GM23338 (cell line): ENCODE data around the gene MCTP1. TPM values are rescaled to one million over a fixed set of nuclear protein-coding genes. Genes with fewer than 3 reads are reported as not detected.

Experiments
- ATAC-seq: fragments of 200-7000 bp; cut with Tn5 transposase; 3 replicates; pipeline ENCODE4 v1.9.1; 2020
- DNase-seq: peaks from one replicate; pipeline ENCODE4 v3.0.0-alpha.2; 2015; ENCODE audit warnings: low spot score
- H2AFZ ChIP-seq: fragments of 200-600 bp; sonication (generic); 2 replicates; pipeline ENCODE4 v1.8.0; 2016; ENCODE audit warnings: antibody characterized with exemption, mild to moderate bottlenecking, moderate library complexity
- H3F3A ChIP-seq: fragments of 200-600 bp; sonication (generic); replicated peaks from 2 replicates; pipeline ENCODE4 v1.8.0; 2017; ENCODE audit warnings: antibody characterized with exemption, mixed run types, low read depth
- H3K27ac ChIP-seq: fragments of 200-600 bp; sonication (generic); 2 replicates; pipeline ENCODE4 v1.6.1; 2016; ENCODE audit warnings: low read depth
- H3K27me3 ChIP-seq: fragments of 200-600 bp; sonication (generic); 2 replicates; pipeline ENCODE4 v1.8.0; 2016; ENCODE audit warnings: mild to moderate bottlenecking, mixed run types, moderate library complexity; ENCODE audit not compliant: insufficient read depth
- H3K36me3 ChIP-seq: fragments of 200-600 bp; sonication (generic); 2 replicates; pipeline ENCODE4 v1.8.0; 2016; ENCODE audit warnings: mild to moderate bottlenecking; ENCODE audit not compliant: insufficient read depth
- H3K4me1 ChIP-seq: fragments of 200-600 bp; sonication (generic); 2 replicates; pipeline ENCODE4 v1.8.0; 2016; ENCODE audit warnings: mild to moderate bottlenecking, moderate library complexity; ENCODE audit not compliant: insufficient read depth
- H3K4me2 ChIP-seq: fragments of 200-600 bp; sonication (generic); 2 replicates; pipeline ENCODE4 v1.7.1; 2017; ENCODE audit warnings: mixed run types
- H3K4me3 ChIP-seq: fragments of 200-600 bp; sonication (generic); 2 replicates; pipeline ENCODE4 v1.6.1; 2016; ENCODE audit warnings: mixed run types
- H3K79me2 ChIP-seq: fragments of 200-600 bp; sonication (generic); replicated peaks from 2 replicates; pipeline ENCODE4 v1.8.0; 2017; ENCODE audit warnings: mild to moderate bottlenecking; ENCODE audit not compliant: insufficient read depth
- H3K9me2 ChIP-seq: fragments of 200-600 bp; sonication (generic); 2 replicates; pipeline ENCODE4 v1.8.0; 2017; ENCODE audit not compliant: insufficient read depth
- H4K20me1 ChIP-seq: fragments of 200-600 bp; sonication (generic); replicated peaks from 2 replicates; pipeline ENCODE4 v1.8.0; 2017; ENCODE audit warnings: mild to moderate bottlenecking; ENCODE audit not compliant: insufficient read depth
- H3K27ac Mint-ChIP-seq: 2 replicates; pipeline ENCODE4 v1.8.0; 2020; ENCODE audit warnings: inconsistent platforms, mild to moderate bottlenecking, moderate library complexity, mixed read lengths
- H3K27me3 Mint-ChIP-seq: 3 replicates; pipeline ENCODE4 v1.8.0; 2022; ENCODE audit warnings: low read depth, mild to moderate bottlenecking, moderate library complexity, mixed read lengths, inconsistent platforms; ENCODE audit not compliant: insufficient read depth, poor library complexity
- H3K36me3 Mint-ChIP-seq: 3 replicates; pipeline ENCODE4 v1.8.0; 2021; ENCODE audit warnings: low read depth, mild to moderate bottlenecking, inconsistent platforms, moderate library complexity, mixed read lengths
- H3K4me1 Mint-ChIP-seq: 3 replicates; pipeline ENCODE4 v1.8.0; 2020; ENCODE audit warnings: mild to moderate bottlenecking, inconsistent platforms, mixed read lengths
- H3K4me3 Mint-ChIP-seq: 3 replicates; pipeline ENCODE4 v1.8.0; 2021; ENCODE audit warnings: moderate library complexity, mild to moderate bottlenecking, inconsistent platforms, mixed read lengths
- H3K9me3 Mint-ChIP-seq: 3 replicates; pipeline ENCODE4 v1.8.0; 2020; ENCODE audit warnings: moderate library complexity, mild to moderate bottlenecking, inconsistent platforms, mixed read lengths
- CREB1 ChIP-seq: fragments of 250-450 bp; sonication (Bioruptor Pico); IDR thresholded peaks from 2 replicates; pipeline ENCODE4 v1.5.0; 2020; ENCODE audit warnings: low read depth, mild to moderate bottlenecking, moderate library complexity
- CTCF ChIP-seq, 2 experiments: fragments of 200-600 bp in 1 of 2; sonication (generic) in 1 of 2; conservative IDR thresholded peaks; 2 replicates each; pipeline versions ENCODE4 v1.5.1 to v1.6.1; 2016 to 2017; ENCODE audit warnings: antibody characterized with exemption in 2 of 2, low read depth in 2 of 2, mild to moderate bottlenecking in 2 of 2, moderate library complexity in 1 of 2
- EZH2 ChIP-seq: fragments of 200-600 bp; sonication (generic); IDR thresholded peaks from one replicate; pipeline ENCODE4 v1.8.0; 2017; ENCODE audit warnings: antibody characterized with exemption, mild to moderate bottlenecking, low read depth; ENCODE audit not compliant: unreplicated experiment
- EZH2phosphoT487 ChIP-seq: fragments of 200-600 bp; sonication (generic); IDR thresholded peaks from one replicate; pipeline ENCODE4 v1.8.1; 2018; ENCODE audit warnings: antibody characterized with exemption; ENCODE audit not compliant: unreplicated experiment
- JUNB ChIP-seq: IDR thresholded peaks from one replicate; pipeline ENCODE4 v1.6.1; 2016; ENCODE audit warnings: antibody characterized with exemption; ENCODE audit not compliant: unreplicated experiment
- NANOG ChIP-seq: IDR thresholded peaks from 2 replicates; pipeline ENCODE4 v1.6.1; 2016; ENCODE audit warnings: antibody characterized with exemption, borderline replicate concordance
- POLR2AphosphoS5 ChIP-seq: IDR thresholded peaks from 2 replicates; pipeline ENCODE4 v1.6.1; 2016; ENCODE audit warnings: antibody characterized with exemption, low read depth
- REST ChIP-seq: IDR thresholded peaks from one replicate; pipeline ENCODE4 v1.6.1; 2018; ENCODE audit warnings: antibody characterized with exemption; ENCODE audit not compliant: unreplicated experiment
- STAT1 ChIP-seq: IDR thresholded peaks from one replicate; pipeline ENCODE4 v1.6.1; 2016; ENCODE audit warnings: antibody characterized with exemption; ENCODE audit not compliant: unreplicated experiment
- ZNF114 ChIP-seq: fragments of 250-450 bp; sonication (Bioruptor Pico); IDR thresholded peaks from 2 replicates; pipeline ENCODE4 v1.5.0; 2020; ENCODE audit warnings: mild to moderate bottlenecking, moderate library complexity
- ZNF331 ChIP-seq: fragments of 250-450 bp; sonication (Bioruptor Pico); IDR thresholded peaks from 2 replicates; pipeline ENCODE4 v1.5.0; 2020; ENCODE audit warnings: low read depth, mild to moderate bottlenecking, moderate library complexity
- ZNF462 ChIP-seq: fragments of 250-450 bp; sonication (Bioruptor Pico); IDR thresholded peaks from 2 replicates; pipeline ENCODE4 v1.5.0; 2020; ENCODE audit warnings: mild to moderate bottlenecking, moderate library complexity
- polyA plus RNA-seq: library from polyadenylated mRNA; unstranded; fragments of >200 nt; fragmentation: Nextera tagmentation; extraction: Ambion mirVana; gene quantifications from 2 replicates; pipeline ENCODE4 v1.2.1, GENCODE V29; 2016
- total RNA-seq: library from RNA; depleted of rRNA; stranded (reverse); fragments of >200 nt; shearing (Covaris generic); gene quantifications from 2 replicates; pipeline ENCODE4 v1.2.3, GENCODE V29; 2014

The MCTP1 gene
- total and polyA plus RNA-seq, 2 experiments from 2014 or later: 3.7 to 4.2 TPM

GRCh38 chr5:94690778-94691177 lies 594.1 kb downstream of the MCTP1 start:
- no peaks in the 10 kb centered on the region; the same call in 1 of the 2 replicates for H3K36me3 ChIP-seq
- H3K4me1 ChIP-seq: peaks cover 18% of the 10 kb centered on the region
- H3K27ac Mint-ChIP-seq: no peak overlapping the region
- no peaks in the 10 kb centered on the region for H3K27me3 ChIP-seq
- 0 out of 2 replicates have a peak overlapping the region, but pooled peaks have one; percentile 6 for H3K4me2 ChIP-seq
- H3K79me2 ChIP-seq: no peaks in the 10 kb centered on the region
- H3K4me3 Mint-ChIP-seq: no peak overlapping the region
- H3K27me3 Mint-ChIP-seq: no peaks in the 10 kb centered on the region
- no peak for TF ChIP-seq EZH2phosphoT487
- TF ChIP-seq REST: no peak
- TF ChIP-seq ZNF462 (CRISPR knock-in tag): no peak
- no peak for TF ChIP-seq NANOG
- no peak for TF ChIP-seq STAT1
- TF ChIP-seq CTCF (conservative IDR thresholded peaks at IDR 0.05; ENCODE audit: low read depth in 2 of 2): no peak
- TF ChIP-seq JUNB: no peak
- no peak for TF ChIP-seq EZH2
- TF ChIP-seq ZNF114 (CRISPR knock-in tag): no peak
- no peak for TF ChIP-seq ZNF331 (CRISPR knock-in tag)
- no peak for TF ChIP-seq CREB1
- no peak for TF ChIP-seq POLR2AphosphoS5
- ATAC-seq (no peak), DNase-seq (no peak)
- peaks cover 17% of the 10 kb centered on the region for H3K4me1 Mint-ChIP-seq
- H2AFZ ChIP-seq: no peak overlapping the region
- H3F3A ChIP-seq: no peaks in the 10 kb centered on the region
- no peaks in the 10 kb centered on the region; the same call in 1 of the 2 replicates for H4K20me1 ChIP-seq
- H3K9me3 Mint-ChIP-seq: no peaks in the 10 kb centered on the region; the same call in 2 of the 3 replicates
- no peak overlapping the region for H3K27ac ChIP-seq
- H3K9me2 ChIP-seq: no peaks in the 10 kb centered on the region
- H3K4me3 ChIP-seq: no peak overlapping the region
- H3K36me3 Mint-ChIP-seq: peaks cover 12% of the 10 kb centered on the region; the same call in 2 of the 3 replicates
